ENCODE measurements around the gene ACTL6B.

The ACTL6B gene

GRCh38 chr7:100602889-100603725 is 53.1 kb downstream of the ACTL6B start:
- no peak overlapping the region for H3K4me3 ChIP-seq (ENCODE audit: low read depth, low read length)
- DNase-seq (ENCODE audit: low read depth): no peak
- TF ChIP-seq CTCF (IDR thresholded peaks at IDR 0.05; ENCODE audit: insufficient read depth, low read depth, low read length, missing control alignments): no peak

- no peak for TF ChIP-seq CTCF (IDR thresholded peaks at IDR 0.05; ENCODE audit: insufficient read depth, low read depth, low read length, missing control alignments)
- H3K4me3 ChIP-seq (ENCODE audit: low read depth, low read length): no peak overlapping the region
- no peak for DNase-seq (ENCODE audit: low read depth)
Observed at GRCh38 chr7:100600730-100601038, 55.6 kb downstream of the ACTL6B start.

- no peak for DNase-seq (ENCODE audit: low read depth)
- TF ChIP-seq CTCF (IDR thresholded peaks at IDR 0.05; ENCODE audit: insufficient read depth, low read depth, low read length, missing control alignments): peak; percentile 30
- no peak overlapping the region for H3K4me3 ChIP-seq (ENCODE audit: low read depth, low read length)
Observed at GRCh38 chr7:100599911-100600729, 56.1 kb downstream of the ACTL6B start.

- no peak overlapping the region for H3K4me3 ChIP-seq (ENCODE audit: low read depth, low read length)
- no peak for TF ChIP-seq CTCF (IDR thresholded peaks at IDR 0.05; ENCODE audit: insufficient read depth, low read depth, low read length, missing control alignments)
- no peak for DNase-seq (ENCODE audit: low read depth)
Observed at GRCh38 chr7:100598425-100598824, 57.8 kb downstream of the ACTL6B start.

GRCh38 chr7:100595188-100595587 is 61.1 kb downstream of the ACTL6B start:
- no peak for DNase-seq (ENCODE audit: low read depth)
- no peak for TF ChIP-seq CTCF (IDR thresholded peaks at IDR 0.05; ENCODE audit: insufficient read depth, low read depth, low read length, missing control alignments)
- no peak overlapping the region for H3K4me3 ChIP-seq (ENCODE audit: low read depth, low read length)
